Neural cell (in vitro differentiated cells): ENCODE results near the gene UBC. TPM values are rescaled to one million over a fixed set of nuclear protein-coding genes. Genes with fewer than 3 reads are reported as not detected.

Experiments
- H2AFZ ChIP-seq: fragments of 200-600, 300-800 bp; sonication (generic), shearing (Covaris generic); 2 replicates; pipeline ENCODE4 v1.6.0; 2014; ENCODE audit warnings: low read depth, mild to moderate bottlenecking, antibody characterized with exemption, low read length, moderate library complexity
- H3F3A ChIP-seq: fragments of 200-600 bp; shearing (Covaris generic); 2 replicates; pipeline ENCODE4 v1.6.1; 2016; ENCODE audit warnings: mild to moderate bottlenecking, moderate library complexity, mixed read lengths, antibody characterized with exemption, low read length; ENCODE audit not compliant: insufficient read depth, poor library complexity, severe bottlenecking
- H3K27ac ChIP-seq: fragments of 200-600, 300-800 bp; sonication (generic), shearing (Covaris generic); 2 replicates; pipeline ENCODE4 v1.5.1; 2014; ENCODE audit warnings: mild to moderate bottlenecking, low read length, moderate library complexity
- H3K27me3 ChIP-seq: fragments of 300-800, 200-600 bp; sonication (generic), shearing (Covaris generic); 2 replicates; pipeline ENCODE4 v1.6.0; 2014; ENCODE audit warnings: mild to moderate bottlenecking, low read depth, low read length, moderate library complexity; ENCODE audit not compliant: insufficient read depth
- H3K36me3 ChIP-seq: fragments of 300-800, 200-600 bp; sonication (generic), shearing (Covaris generic); 2 replicates; pipeline ENCODE4 v1.5.1; 2014; ENCODE audit warnings: mild to moderate bottlenecking, antibody characterized with exemption, low read length, moderate library complexity; ENCODE audit not compliant: insufficient read depth
- H3K4me2 ChIP-seq: fragments of 300-800, 200-600 bp; sonication (generic), shearing (Covaris generic); 2 replicates; pipeline ENCODE4 v1.6.0; 2014; ENCODE audit warnings: mild to moderate bottlenecking, low read length
- H3K4me3 ChIP-seq: fragments of 300-800, 200-600 bp; sonication (generic), shearing (Covaris generic); 2 replicates; pipeline ENCODE4 v1.5.1; 2014; ENCODE audit warnings: mild to moderate bottlenecking, low read length, moderate library complexity
- H3K79me2 ChIP-seq: fragments of 200-600 bp; shearing (Covaris generic); replicated peaks from 2 replicates; pipeline ENCODE4 v1.6.0; 2014; ENCODE audit warnings: mild to moderate bottlenecking, low read length, moderate library complexity; ENCODE audit not compliant: insufficient read depth
- H3K9ac ChIP-seq: fragments of 300-800, 200-600 bp; sonication (generic), shearing (Covaris generic); 2 replicates; pipeline ENCODE4 v1.6.1; 2016; ENCODE audit warnings: mild to moderate bottlenecking, low read length, mixed read lengths
- H3K9me2 ChIP-seq: fragments of 200-600 bp; shearing (Covaris generic); 2 replicates; pipeline ENCODE4 v1.6.1; 2016; ENCODE audit warnings: mild to moderate bottlenecking, low read length, mixed read lengths; ENCODE audit not compliant: insufficient read depth
- H3K9me3 ChIP-seq: fragments of 200-600, 300-800 bp; sonication (generic), shearing (Covaris generic); 2 replicates; pipeline ENCODE4 v1.6.1; 2016; ENCODE audit warnings: mild to moderate bottlenecking, mixed run types, low read length, moderate library complexity, mixed read lengths
- H4K20me1 ChIP-seq: fragments of 200-600 bp; shearing (Covaris generic); 2 replicates; pipeline ENCODE4 v1.6.1; 2016; ENCODE audit warnings: mild to moderate bottlenecking, mixed run types; ENCODE audit not compliant: insufficient read depth
- EP300 ChIP-seq: fragments of 450-650 bp; conservative IDR thresholded peaks from 2 replicates; pipeline ENCODE4 v1.6.1; 2014; ENCODE audit warnings: antibody characterized with exemption, mild to moderate bottlenecking, moderate library complexity; ENCODE audit not compliant: poor library complexity, severe bottlenecking
- EZH2 ChIP-seq: fragments of 200-600, 300-800 bp; shearing (Covaris generic), sonication (generic); IDR thresholded peaks from 2 replicates; pipeline ENCODE4 v1.6.1; 2014; ENCODE audit warnings: antibody characterized with exemption, low read length, borderline replicate concordance, mild to moderate bottlenecking; ENCODE audit not compliant: insufficient read depth, poor library complexity, severe bottlenecking
- MXI1 ChIP-seq: fragments of 450-650 bp; conservative IDR thresholded peaks from 2 replicates; pipeline ENCODE4 v1.6.1; 2014; ENCODE audit warnings: antibody characterized with exemption, mild to moderate bottlenecking; ENCODE audit not compliant: poor library complexity, severe bottlenecking
- POLR2AphosphoS5 ChIP-seq: IDR thresholded peaks from 2 replicates; pipeline ENCODE4 v1.6.1; 2012
- RAD21 ChIP-seq: fragments of 450-650 bp; conservative IDR thresholded peaks from 2 replicates; pipeline ENCODE4 v1.6.1; 2014; ENCODE audit warnings: antibody characterized with exemption, mild to moderate bottlenecking, moderate library complexity
- SMC3 ChIP-seq: fragments of 450-650 bp; conservative IDR thresholded peaks from 2 replicates; pipeline ENCODE4 v1.6.1; 2014; ENCODE audit warnings: antibody characterized with exemption, mild to moderate bottlenecking, moderate library complexity; ENCODE audit not compliant: poor library complexity
- TAF1 ChIP-seq: IDR thresholded peaks from 2 replicates; pipeline ENCODE4 v1.6.1; 2012; ENCODE audit warnings: low read depth
- polyA plus RNA-seq: library from polyadenylated mRNA; depleted of rRNA; stranded (reverse); fragments of >200 nt; gene quantifications from 2 replicates; pipeline ENCODE4 v1.2.3, GENCODE V29; 2014
- TF ChIP-seq, protein P1 (sequence below): IDR thresholded peaks from 2 replicates; pipeline ENCODE4 v1.6.1; 2012; ENCODE audit warnings: borderline replicate concordance
- TF ChIP-seq, protein P2 (sequence below): fragments of 450-650 bp; IDR thresholded peaks from 2 replicates; pipeline ENCODE4 v1.5.1; 2014; ENCODE audit warnings: antibody characterized with exemption, mild to moderate bottlenecking, moderate library complexity; ENCODE audit not compliant: poor library complexity, severe bottlenecking

The UBC gene
- polyA plus RNA-seq, 1 donor from 2014 or later, result 1,177 TPM

DNA sequence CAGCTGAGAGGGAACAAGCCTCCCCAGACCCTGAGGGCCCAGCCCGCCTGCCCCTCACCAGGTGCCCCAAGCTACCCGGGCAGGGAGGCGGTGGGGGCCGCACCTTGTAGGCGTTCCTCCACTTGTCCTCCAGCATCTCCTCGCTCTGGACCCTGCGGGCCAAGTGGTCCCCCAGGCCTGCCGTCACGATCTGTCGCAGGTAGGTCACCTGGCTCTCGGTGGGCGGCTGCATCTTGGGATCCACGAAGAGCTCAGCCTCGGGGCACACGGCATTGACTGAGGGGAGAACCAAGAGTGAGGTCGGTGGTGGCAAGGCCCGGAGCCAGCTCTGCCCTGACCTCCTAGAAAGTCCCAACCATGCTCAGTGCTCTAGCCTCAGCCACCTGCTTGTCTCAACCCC lies 37.8 kb upstream of the UBC start:
- Histone ChIP-seq H3K27me3 (no peaks in the 10 kb centered on the region), H3K4me3 (no peak overlapping the region), H3K79me2 (no peaks in the 10 kb centered on the region), H3F3A (no peaks in the 10 kb centered on the region), H3K9me3 (no peaks in the 10 kb centered on the region), H4K20me1 (no peaks in the 10 kb centered on the region), H3K4me2 (no peak overlapping the region), H3K36me3 (no peaks in the 10 kb centered on the region), H2AFZ (no peak overlapping the region), H3K9me2 (no peaks in the 10 kb centered on the region), H3K9ac (no peak overlapping the region), H3K27ac (no peak overlapping the region)
- TF ChIP-seq POLR2AphosphoS5 (no peak), EZH2 (no peak)

DNA sequence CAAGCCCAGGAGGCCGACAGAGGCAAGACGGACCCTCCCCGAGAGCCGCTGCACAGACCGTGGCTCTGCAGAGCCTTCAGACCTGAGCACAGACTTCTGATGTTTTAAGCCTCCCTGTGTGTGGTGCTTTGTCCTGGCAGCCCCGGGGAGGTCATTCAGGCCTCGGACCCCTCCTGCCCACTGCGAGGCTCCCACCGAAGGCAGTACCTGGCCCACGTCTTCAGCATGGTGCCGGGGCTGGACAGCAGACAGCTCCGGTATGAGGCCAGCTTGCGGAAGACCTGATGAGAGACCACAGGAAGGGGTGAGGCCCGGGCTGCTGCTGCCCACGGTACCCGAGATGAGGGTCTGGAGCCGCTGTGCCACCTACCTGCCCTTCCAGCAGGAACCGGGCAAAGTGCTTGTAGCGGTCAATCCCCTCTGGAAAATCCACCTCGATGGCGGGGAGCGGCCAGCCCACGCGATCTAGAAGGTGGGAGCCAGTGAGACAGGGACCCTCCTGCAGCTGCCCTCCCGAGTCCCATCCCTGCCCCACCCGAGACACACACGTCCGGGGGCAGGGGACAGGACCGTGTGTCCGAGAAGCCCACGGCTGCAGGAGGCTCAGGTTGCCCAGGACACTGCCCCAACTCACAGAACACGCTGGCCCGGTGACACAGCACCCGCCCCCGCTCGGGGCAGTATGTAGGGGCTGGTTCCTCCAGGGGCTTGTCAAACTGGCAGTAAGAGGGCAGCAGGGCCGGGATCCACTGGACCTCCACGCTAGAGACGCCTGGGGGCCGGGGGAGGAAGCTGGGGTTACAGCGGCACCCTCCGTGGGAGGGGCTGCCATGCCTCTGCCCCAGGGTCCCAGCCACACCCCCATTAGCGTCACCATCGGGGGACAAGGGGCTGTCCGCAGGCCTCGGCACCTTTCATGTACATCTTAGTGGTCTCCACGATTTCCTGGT lies 35.6 kb upstream of the UBC start:
- Histone ChIP-seq H4K20me1 (no peaks in the 10 kb centered on the region), H3K4me2 (no peak overlapping the region), H3K9ac (no peak overlapping the region), H3K79me2 (no peaks in the 10 kb centered on the region), H2AFZ (no peak overlapping the region), H3K27me3 (no peaks in the 10 kb centered on the region), H3K36me3 (no peaks in the 10 kb centered on the region), H3K4me3 (no peak overlapping the region), H3K27ac (no peak overlapping the region), H3K9me2 (no peaks in the 10 kb centered on the region), H3K9me3 (no peaks in the 10 kb centered on the region), H3F3A (no peaks in the 10 kb centered on the region)
- no peak for TF ChIP-seq TAF1
- no peak for TF ChIP-seq SMC3
- TF ChIP-seq MXI1, result no peak
- no peak for TF ChIP-seq POLR2AphosphoS5
- TF ChIP-seq, protein P1, sequence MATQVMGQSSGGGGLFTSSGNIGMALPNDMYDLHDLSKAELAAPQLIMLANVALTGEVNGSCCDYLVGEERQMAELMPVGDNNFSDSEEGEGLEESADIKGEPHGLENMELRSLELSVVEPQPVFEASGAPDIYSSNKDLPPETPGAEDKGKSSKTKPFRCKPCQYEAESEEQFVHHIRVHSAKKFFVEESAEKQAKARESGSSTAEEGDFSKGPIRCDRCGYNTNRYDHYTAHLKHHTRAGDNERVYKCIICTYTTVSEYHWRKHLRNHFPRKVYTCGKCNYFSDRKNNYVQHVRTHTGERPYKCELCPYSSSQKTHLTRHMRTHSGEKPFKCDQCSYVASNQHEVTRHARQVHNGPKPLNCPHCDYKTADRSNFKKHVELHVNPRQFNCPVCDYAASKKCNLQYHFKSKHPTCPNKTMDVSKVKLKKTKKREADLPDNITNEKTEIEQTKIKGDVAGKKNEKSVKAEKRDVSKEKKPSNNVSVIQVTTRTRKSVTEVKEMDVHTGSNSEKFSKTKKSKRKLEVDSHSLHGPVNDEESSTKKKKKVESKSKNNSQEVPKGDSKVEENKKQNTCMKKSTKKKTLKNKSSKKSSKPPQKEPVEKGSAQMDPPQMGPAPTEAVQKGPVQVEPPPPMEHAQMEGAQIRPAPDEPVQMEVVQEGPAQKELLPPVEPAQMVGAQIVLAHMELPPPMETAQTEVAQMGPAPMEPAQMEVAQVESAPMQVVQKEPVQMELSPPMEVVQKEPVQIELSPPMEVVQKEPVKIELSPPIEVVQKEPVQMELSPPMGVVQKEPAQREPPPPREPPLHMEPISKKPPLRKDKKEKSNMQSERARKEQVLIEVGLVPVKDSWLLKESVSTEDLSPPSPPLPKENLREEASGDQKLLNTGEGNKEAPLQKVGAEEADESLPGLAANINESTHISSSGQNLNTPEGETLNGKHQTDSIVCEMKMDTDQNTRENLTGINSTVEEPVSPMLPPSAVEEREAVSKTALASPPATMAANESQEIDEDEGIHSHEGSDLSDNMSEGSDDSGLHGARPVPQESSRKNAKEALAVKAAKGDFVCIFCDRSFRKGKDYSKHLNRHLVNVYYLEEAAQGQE, result no peak
- TF ChIP-seq, protein P2, sequence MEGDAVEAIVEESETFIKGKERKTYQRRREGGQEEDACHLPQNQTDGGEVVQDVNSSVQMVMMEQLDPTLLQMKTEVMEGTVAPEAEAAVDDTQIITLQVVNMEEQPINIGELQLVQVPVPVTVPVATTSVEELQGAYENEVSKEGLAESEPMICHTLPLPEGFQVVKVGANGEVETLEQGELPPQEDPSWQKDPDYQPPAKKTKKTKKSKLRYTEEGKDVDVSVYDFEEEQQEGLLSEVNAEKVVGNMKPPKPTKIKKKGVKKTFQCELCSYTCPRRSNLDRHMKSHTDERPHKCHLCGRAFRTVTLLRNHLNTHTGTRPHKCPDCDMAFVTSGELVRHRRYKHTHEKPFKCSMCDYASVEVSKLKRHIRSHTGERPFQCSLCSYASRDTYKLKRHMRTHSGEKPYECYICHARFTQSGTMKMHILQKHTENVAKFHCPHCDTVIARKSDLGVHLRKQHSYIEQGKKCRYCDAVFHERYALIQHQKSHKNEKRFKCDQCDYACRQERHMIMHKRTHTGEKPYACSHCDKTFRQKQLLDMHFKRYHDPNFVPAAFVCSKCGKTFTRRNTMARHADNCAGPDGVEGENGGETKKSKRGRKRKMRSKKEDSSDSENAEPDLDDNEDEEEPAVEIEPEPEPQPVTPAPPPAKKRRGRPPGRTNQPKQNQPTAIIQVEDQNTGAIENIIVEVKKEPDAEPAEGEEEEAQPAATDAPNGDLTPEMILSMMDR, result no peak
- TF ChIP-seq RAD21, result no peak
- TF ChIP-seq EZH2, result no peak
- TF ChIP-seq EP300, result no peak
